GM21529 (cell line): ENCODE results near the gene NECTIN2.
"Not testable (repeated sequence)": the region's sequence is repeated elsewhere in the genome, so short reads cannot be mapped to it uniquely, and the experiment has no call there.

Source experiments
- ATAC-seq: cut with Tn5 transposase; IDR thresholded peaks from one replicate; pipeline ENCODE4 v1.9.1; 2021; ENCODE audit not compliant: unreplicated experiment

Gene NECTIN2

GRCh38 chr19:44904426-44904994 is 58.4 kb downstream of the NECTIN2 start:
- no peak for ATAC-seq

DNA sequence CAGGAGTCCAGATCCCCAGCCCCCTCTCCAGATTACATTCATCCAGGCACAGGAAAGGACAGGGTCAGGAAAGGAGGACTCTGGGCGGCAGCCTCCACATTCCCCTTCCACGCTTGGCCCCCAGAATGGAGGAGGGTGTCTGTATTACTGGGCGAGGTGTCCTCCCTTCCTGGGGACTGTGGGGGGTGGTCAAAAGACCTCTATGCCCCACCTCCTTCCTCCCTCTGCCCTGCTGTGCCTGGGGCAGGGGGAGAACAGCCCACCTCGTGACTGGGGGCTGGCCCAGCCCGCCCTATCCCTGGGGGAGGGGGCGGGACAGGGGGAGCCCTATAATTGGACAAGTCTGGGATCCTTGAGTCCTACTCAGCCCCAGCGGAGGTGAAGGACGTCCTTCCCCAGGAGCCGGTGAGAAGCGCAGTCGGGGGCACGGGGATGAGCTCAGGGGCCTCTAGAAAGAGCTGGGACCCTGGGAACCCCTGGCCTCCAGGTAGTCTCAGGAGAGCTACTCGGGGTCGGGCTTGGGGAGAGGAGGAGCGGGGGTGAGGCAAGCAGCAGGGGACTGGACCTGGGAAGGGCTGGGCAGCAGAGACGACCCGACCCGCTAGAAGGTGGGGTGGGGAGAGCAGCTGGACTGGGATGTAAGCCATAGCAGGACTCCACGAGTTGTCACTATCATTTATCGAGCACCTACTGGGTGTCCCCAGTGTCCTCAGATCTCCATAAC is 59.5 kb downstream of the NECTIN2 start, which contains the start of gene APOE:
Gene APOE (plus strand): TSS at position 360 of the 724 bp plus-strand sequence. CDS start 829 bp downstream, outside the sequence.
- no peak for ATAC-seq

- ATAC-seq, result no peak
Measured at GRCh38 chr19:44907613-44908012, 61.5 kb downstream of the NECTIN2 start.

GRCh38 chr19:44908074-44908835 is 62.2 kb downstream of the NECTIN2 start:
- ATAC-seq, result no peak

DNA sequence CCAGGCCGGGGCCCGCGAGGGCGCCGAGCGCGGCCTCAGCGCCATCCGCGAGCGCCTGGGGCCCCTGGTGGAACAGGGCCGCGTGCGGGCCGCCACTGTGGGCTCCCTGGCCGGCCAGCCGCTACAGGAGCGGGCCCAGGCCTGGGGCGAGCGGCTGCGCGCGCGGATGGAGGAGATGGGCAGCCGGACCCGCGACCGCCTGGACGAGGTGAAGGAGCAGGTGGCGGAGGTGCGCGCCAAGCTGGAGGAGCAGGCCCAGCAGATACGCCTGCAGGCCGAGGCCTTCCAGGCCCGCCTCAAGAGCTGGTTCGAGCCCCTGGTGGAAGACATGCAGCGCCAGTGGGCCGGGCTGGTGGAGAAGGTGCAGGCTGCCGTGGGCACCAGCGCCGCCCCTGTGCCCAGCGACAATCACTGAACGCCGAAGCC is 62.8 kb downstream of the NECTIN2 start:
- no peak for ATAC-seq

DNA sequence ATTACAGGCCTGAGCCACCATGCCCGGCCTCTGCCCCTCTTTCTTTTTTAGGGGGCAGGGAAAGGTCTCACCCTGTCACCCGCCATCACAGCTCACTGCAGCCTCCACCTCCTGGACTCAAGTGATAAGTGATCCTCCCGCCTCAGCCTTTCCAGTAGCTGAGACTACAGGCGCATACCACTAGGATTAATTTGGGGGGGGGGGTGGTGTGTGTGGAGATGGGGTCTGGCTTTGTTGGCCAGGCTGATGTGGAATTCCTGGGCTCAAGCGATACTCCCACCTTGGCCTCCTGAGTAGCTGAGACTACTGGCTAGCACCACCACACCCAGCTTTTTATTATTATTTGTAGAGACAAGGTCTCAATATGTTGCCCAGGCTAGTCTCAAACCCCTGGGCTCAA is 63.7 kb downstream of the NECTIN2 start:
- ATAC-seq, result no peak

- ATAC-seq, result not testable (repeated sequence)
Measured at GRCh38 chr19:44911896-44912295, 65.8 kb downstream of the NECTIN2 start.

GRCh38 chr19:44912854-44913253 is 66.8 kb downstream of the NECTIN2 start:
- no peak for ATAC-seq

- ATAC-seq, result not testable (repeated sequence)
Measured at GRCh38 chr19:44913512-44914432, 67.7 kb downstream of the NECTIN2 start.

DNA sequence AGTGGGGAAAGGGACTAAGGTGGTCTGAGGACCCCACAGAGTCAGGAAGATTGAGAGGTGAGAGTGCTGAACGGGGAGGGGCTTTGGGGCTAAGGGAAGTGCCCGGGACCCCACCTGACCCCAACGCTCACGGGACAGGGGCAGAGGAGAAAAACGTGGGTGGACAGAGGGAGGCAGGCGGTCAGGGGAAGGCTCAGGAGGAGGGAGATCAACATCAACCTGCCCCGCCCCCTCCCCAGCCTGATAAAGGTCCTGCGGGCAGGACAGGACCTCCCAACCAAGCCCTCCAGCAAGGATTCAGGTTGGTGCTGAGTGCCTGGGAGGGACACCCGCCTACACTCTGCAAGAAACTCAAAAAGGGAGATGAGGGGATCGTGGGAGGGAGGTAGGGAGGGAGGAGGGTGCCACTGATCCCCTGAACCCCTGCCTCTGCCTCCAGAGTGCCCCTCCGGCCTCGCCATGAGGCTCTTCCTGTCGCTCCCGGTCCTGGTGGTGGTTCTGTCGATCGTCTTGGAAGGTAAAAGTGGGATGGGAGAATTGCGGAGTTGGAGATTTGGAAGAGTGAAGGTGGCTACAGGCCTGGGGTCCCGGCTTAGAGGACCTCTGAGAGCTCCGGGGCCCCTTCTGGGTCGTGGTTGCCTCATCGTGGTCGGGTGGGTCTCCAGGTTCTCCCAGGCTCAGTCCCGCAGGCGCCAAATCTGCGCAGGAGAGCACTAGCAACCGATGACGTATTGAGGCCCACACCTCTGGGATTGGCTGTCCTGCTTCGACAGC is 68.5 kb downstream of the NECTIN2 start, which contains the start of gene APOC1:
Gene APOC1 (plus strand): TSS at position 176 of the 774 bp plus-strand sequence. CDS start 284 bp downstream, at position 460.
- peak; percentile 94 for ATAC-seq

GRCh38 chr19:44924243-44924725 is 78.2 kb downstream of the NECTIN2 start:
- no peak for ATAC-seq

- no peak for ATAC-seq
Measured at GRCh38 chr19:44925114-44925891, 79.2 kb downstream of the NECTIN2 start.

- ATAC-seq, result not testable (repeated sequence)
Measured at GRCh38 chr19:44926245-44927077, 80.4 kb downstream of the NECTIN2 start.

DNA sequence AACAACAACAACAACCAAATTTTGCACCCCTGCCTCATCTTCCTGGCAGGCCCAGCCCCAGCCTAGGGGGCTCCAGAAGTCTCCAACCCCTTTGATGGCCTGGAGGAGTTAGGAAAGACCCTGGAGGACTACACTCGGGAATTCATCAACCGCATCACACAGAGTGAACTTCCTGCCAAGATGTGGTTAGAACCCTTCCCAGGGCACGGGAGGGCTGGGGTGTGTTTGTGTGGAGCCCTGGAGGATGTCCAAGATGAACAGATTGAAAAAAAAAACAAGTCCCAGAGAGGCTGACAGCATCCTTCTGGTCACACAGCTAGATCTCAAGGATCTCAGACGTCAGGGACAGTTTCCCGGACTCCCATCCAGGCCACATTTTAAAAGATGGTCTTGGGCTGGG is 81.6 kb downstream of the NECTIN2 start:
- ATAC-seq, result no peak

GRCh38 chr19:44930088-44930487 is 84.0 kb downstream of the NECTIN2 start:
- ATAC-seq, result no peak

- no peak for ATAC-seq
Measured at GRCh38 chr19:44931541-44931940, 85.4 kb downstream of the NECTIN2 start.
